RKO (cell line): ENCODE measurements around the gene COTL1.
A peak's percentile ranks its signal among the peaks of the same experiment; 100 is the strongest.

Experiments
- DNase-seq: peaks from one replicate; pipeline ENCODE4 v3.0.0-alpha.2; 2016; ENCODE audit warnings: low spot score

Gene COTL1

GRCh38 chr16:84617791-84618580 lies at the start of gene COTL1:
Gene COTL1, minus strand, starts transcription at chr16:84618078. Its CDS starts 164 bp downstream, at chr16:84617914.
- peak; percentile 94 for DNase-seq

- no peak for DNase-seq
Measured at GRCh38 chr16:84665843-84666242, 48.0 kb upstream of the COTL1 start.

- no peak for DNase-seq
Measured at GRCh38 chr16:84665359-84665758, 47.5 kb upstream of the COTL1 start.

GRCh38 chr16:84663433-84664101 lies 45.7 kb upstream of the COTL1 start:
- DNase-seq = no peak

GRCh38 chr16:84662471-84662870 lies 44.6 kb upstream of the COTL1 start:
- DNase-seq = no peak

- DNase-seq = no peak
Measured at GRCh38 chr16:84661418-84662060, 43.7 kb upstream of the COTL1 start.

- DNase-seq = no peak
Measured at GRCh38 chr16:84660973-84661372, 43.1 kb upstream of the COTL1 start.

- DNase-seq = no peak
Measured at GRCh38 chr16:84659656-84660300, 41.9 kb upstream of the COTL1 start.

GRCh38 chr16:84658690-84659089 lies 40.8 kb upstream of the COTL1 start:
- DNase-seq = no peak

- DNase-seq = no peak
Measured at GRCh38 chr16:84657229-84657837, 39.5 kb upstream of the COTL1 start.

- no peak for DNase-seq
Measured at GRCh38 chr16:84656649-84657048, 38.8 kb upstream of the COTL1 start.

GRCh38 chr16:84654998-84655397 lies 37.1 kb upstream of the COTL1 start:
- DNase-seq = no peak

- no peak for DNase-seq
Measured at GRCh38 chr16:84654238-84654637, 36.4 kb upstream of the COTL1 start.

- DNase-seq = no peak
Measured at GRCh38 chr16:84652566-84652965, 34.7 kb upstream of the COTL1 start.

GRCh38 chr16:84650062-84650991 lies 32.4 kb upstream of the COTL1 start:
- peak; percentile 62 for DNase-seq

GRCh38 chr16:84649511-84649861 lies 31.6 kb upstream of the COTL1 start:
- DNase-seq = no peak

- no peak for DNase-seq
Measured at GRCh38 chr16:84648595-84649510, 31.0 kb upstream of the COTL1 start.

GRCh38 chr16:84647828-84648594 lies 30.1 kb upstream of the COTL1 start, which contains the start of gene KLHL36:
Gene KLHL36, plus strand, starts transcription at chr16:84648511. Its CDS starts 2,357 bp downstream, at chr16:84650868.
- peak; percentile 11 for DNase-seq

GRCh38 chr16:84643674-84644073 lies 25.8 kb upstream of the COTL1 start:
- no peak for DNase-seq
